PC-3 (cell line): ENCODE measurements around the gene BAIAP2. TPM values are rescaled to one million over a fixed set of nuclear protein-coding genes. Genes with fewer than 3 reads are reported as not detected.

Source experiments
- ATAC-seq: fragments of 200-7000 bp; cut with Tn5 transposase; 2 replicates; pipeline ENCODE4 v1.9.1; 2020; ENCODE audit warnings: mild to moderate bottlenecking, moderate library complexity
- BruUV-seq: library from RNA; stranded (reverse); fragments of 400-500 nt; replicated peaks from 2 replicates; lab custom pipeline; 2021; lab: Mats Ljungman, UMichigan
- CTCF ChIA-PET: fragments of 300-600 bp; sonication (Branson Sonifier 250); formaldehyde crosslinking; loops from one replicate; lab custom pipeline; 2022; ENCODE audit warnings: antibody characterized with exemption; lab: Charles Lee
- POLR2A ChIA-PET: fragments of 300-600 bp; sonication (Branson Sonifier 250); formaldehyde crosslinking; loops from one replicate; lab custom pipeline; 2022; ENCODE audit warnings: antibody characterized with exemption; ENCODE audit not compliant: unreplicated experiment; lab: Charles Lee
- DNase-seq: peaks from one replicate; pipeline ENCODE4 v3.0.0-alpha.2; 2015
- H2AFZ ChIP-seq: fragments of 300-600 bp; sonication (generic); 2 replicates; pipeline ENCODE4 v1.6.0; 2016; ENCODE audit warnings: antibody characterized with exemption, low read length
- H3F3A ChIP-seq: fragments of 300-600 bp; sonication (generic); one replicate; pipeline ENCODE4 v1.6.0; 2017; ENCODE audit warnings: antibody characterized with exemption, low read length, control low read depth, mild to moderate bottlenecking; ENCODE audit not compliant: unreplicated experiment
- H3K27ac ChIP-seq: fragments of 300-600 bp; sonication (generic); 2 replicates; pipeline ENCODE4 v1.5.1; 2016; ENCODE audit warnings: mild to moderate bottlenecking, low read length
- H3K27me3 ChIP-seq: fragments of 300-600 bp; sonication (generic); 2 replicates; pipeline ENCODE4 v1.6.1; 2016; ENCODE audit warnings: low read length, mixed read lengths
- H3K36me3 ChIP-seq: fragments of 300-600 bp; sonication (generic); 2 replicates; pipeline ENCODE4 v1.6.1; 2016; ENCODE audit warnings: low read depth, mixed run types, low read length, mixed read lengths
- H3K4me1 ChIP-seq: fragments of 300-600 bp; sonication (generic); 2 replicates; pipeline ENCODE4 v1.5.1; 2016; ENCODE audit warnings: low read length; ENCODE audit not compliant: insufficient read depth
- H3K4me2 ChIP-seq: fragments of 300-600 bp; sonication (generic); 2 replicates; pipeline ENCODE4 v1.6.0; 2016; ENCODE audit warnings: low read length
- H3K4me3 ChIP-seq: fragments of 300-600 bp; sonication (generic); 2 replicates; pipeline ENCODE4 v1.5.1; 2016; ENCODE audit warnings: mild to moderate bottlenecking, low read length, mixed read lengths
- H3K79me2 ChIP-seq: fragments of 300-600 bp; sonication (generic); 2 replicates; pipeline ENCODE4 v1.6.1; 2017; ENCODE audit warnings: low read length, mixed read lengths
- H3K9ac ChIP-seq: fragments of 300-600 bp; sonication (generic); 2 replicates; pipeline ENCODE4 v1.6.0; 2016; ENCODE audit warnings: mild to moderate bottlenecking, low read length
- H3K9me2 ChIP-seq: fragments of 300-600 bp; sonication (generic); replicated peaks from 2 replicates; pipeline ENCODE4 v1.6.1; 2016; ENCODE audit warnings: mixed run types, low read length, mixed read lengths
- H3K9me3 ChIP-seq: fragments of 300-600 bp; sonication (generic); 2 replicates; pipeline ENCODE4 v1.6.1; 2016; ENCODE audit warnings: low read length, mixed read lengths
- H4K20me1 ChIP-seq: fragments of 300-600 bp; sonication (generic); 2 replicates; pipeline ENCODE4 v1.6.1; 2016; ENCODE audit warnings: low read length, mixed read lengths
- EZH2 ChIP-seq: fragments of 300-600 bp; sonication (generic); IDR thresholded peaks from one replicate; pipeline ENCODE4 v1.6.1; 2017; ENCODE audit warnings: antibody characterized with exemption, mild to moderate bottlenecking, low read length; ENCODE audit not compliant: unreplicated experiment
- EZH2phosphoT487 ChIP-seq: fragments of 300-600 bp; sonication (generic); IDR thresholded peaks from 2 replicates; pipeline ENCODE4 v1.6.1; 2018; ENCODE audit warnings: mild to moderate bottlenecking, antibody characterized with exemption, low read length, borderline replicate concordance
- intact Hi-C: fragments of 100-400 bp; cut with micrococcal nuclease; formaldehyde crosslinking; loops from 2 replicates; pipeline ENCODE4 v1.9.0; 2023
- total RNA-seq: library from RNA; depleted of rRNA; stranded (reverse); fragments of >200 nt; gene quantifications from 2 replicates; pipeline ENCODE4 v1.2.3, GENCODE V29; 2014
- TF ChIP-seq, protein P1 (sequence below): fragments of 300-600 bp; sonication (generic); conservative IDR thresholded peaks from 2 replicates; pipeline ENCODE4 v1.5.1; 2017; ENCODE audit warnings: antibody characterized with exemption, low read depth, mild to moderate bottlenecking, low read length

BAIAP2 gene
- total RNA-seq, 1 experiment from 2014 or later: 56.9 TPM

DNA sequence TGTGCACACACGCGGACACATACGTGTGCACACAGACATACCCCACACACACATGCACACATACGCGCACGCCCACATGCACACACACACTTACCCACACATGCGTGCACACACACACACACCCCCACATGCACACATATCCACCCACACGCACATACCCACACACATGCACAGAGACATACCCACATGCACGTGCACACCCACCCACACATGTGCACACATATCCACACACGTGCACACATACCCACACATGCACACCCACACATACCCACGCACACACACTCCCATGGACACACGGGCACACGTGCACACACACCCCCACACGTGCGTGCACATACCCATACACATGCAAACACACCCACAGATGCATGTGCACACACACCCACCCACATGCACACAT is 103.1 kb downstream of the BAIAP2 start:
- H3K4me1 ChIP-seq: no peaks in the 10 kb centered on the region
- ChIA-PET CTCF (no interaction called here), POLR2A (no interaction called here)
- no peaks in the 10 kb centered on the region for H3K9me2 ChIP-seq
- H2AFZ ChIP-seq: no peak overlapping the region
- TF ChIP-seq EZH2phosphoT487 (no peak), EZH2 (no peak)
- TF ChIP-seq, protein P1, sequence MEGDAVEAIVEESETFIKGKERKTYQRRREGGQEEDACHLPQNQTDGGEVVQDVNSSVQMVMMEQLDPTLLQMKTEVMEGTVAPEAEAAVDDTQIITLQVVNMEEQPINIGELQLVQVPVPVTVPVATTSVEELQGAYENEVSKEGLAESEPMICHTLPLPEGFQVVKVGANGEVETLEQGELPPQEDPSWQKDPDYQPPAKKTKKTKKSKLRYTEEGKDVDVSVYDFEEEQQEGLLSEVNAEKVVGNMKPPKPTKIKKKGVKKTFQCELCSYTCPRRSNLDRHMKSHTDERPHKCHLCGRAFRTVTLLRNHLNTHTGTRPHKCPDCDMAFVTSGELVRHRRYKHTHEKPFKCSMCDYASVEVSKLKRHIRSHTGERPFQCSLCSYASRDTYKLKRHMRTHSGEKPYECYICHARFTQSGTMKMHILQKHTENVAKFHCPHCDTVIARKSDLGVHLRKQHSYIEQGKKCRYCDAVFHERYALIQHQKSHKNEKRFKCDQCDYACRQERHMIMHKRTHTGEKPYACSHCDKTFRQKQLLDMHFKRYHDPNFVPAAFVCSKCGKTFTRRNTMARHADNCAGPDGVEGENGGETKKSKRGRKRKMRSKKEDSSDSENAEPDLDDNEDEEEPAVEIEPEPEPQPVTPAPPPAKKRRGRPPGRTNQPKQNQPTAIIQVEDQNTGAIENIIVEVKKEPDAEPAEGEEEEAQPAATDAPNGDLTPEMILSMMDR: no peak
- no peaks in the 10 kb centered on the region for H3F3A ChIP-seq
- H4K20me1 ChIP-seq: no peaks in the 10 kb centered on the region
- intact Hi-C loops: no loop called here
- H3K9me3 ChIP-seq: no peaks in the 10 kb centered on the region
- H3K4me3 ChIP-seq: no peak overlapping the region
- no peaks in the 10 kb centered on the region for H3K27me3 ChIP-seq
- BruUV-seq: no TSS peak
- H3K4me2 ChIP-seq: no peak overlapping the region
- no peaks in the 10 kb centered on the region for H3K36me3 ChIP-seq
- no peak overlapping the region for H3K27ac ChIP-seq
- no peaks in the 10 kb centered on the region for H3K79me2 ChIP-seq
- DNase-seq (no peak), ATAC-seq (no peak)
- no peak overlapping the region for H3K9ac ChIP-seq

GRCh38 chr17:81138500-81138899 is 103.5 kb downstream of the BAIAP2 start:
- ATAC-seq: no peak

DNA sequence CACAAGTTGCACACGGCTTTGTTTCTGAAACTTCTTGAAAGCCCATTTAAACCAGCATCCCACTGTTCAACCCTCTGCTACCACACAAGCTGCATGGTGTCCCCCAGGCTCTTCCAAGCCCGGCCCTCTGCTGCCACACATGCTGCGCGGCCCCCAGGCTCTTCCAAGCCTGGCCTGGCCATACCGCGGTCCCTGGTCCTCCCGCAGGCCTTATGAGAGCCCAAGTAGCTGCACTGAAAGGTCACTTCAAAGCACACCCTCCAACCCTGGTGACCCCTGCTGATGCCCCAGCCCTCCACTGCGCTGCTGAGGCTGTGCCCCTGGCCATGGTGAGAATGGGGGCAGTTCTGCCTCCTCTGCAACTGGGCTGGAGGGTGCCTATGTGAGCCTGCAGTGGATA is 104.5 kb downstream of the BAIAP2 start:
- ATAC-seq (no peak), DNase-seq (no peak)
- no peaks in the 10 kb centered on the region for H3F3A ChIP-seq
- H3K4me2 ChIP-seq: no peak overlapping the region
- no peaks in the 10 kb centered on the region for H3K4me1 ChIP-seq
- ChIA-PET CTCF (no interaction called here), POLR2A (no interaction called here)
- H3K9ac ChIP-seq: no peak overlapping the region
- H3K27ac ChIP-seq: no peak overlapping the region
- no peaks in the 10 kb centered on the region for H3K9me2 ChIP-seq
- H2AFZ ChIP-seq: no peak overlapping the region
- BruUV-seq: no TSS peak
- H4K20me1 ChIP-seq: no peaks in the 10 kb centered on the region
- TF ChIP-seq EZH2: no peak
- no peak for TF ChIP-seq EZH2phosphoT487
- TF ChIP-seq, protein P1: no peak
- no peak overlapping the region for H3K4me3 ChIP-seq
- no peaks in the 10 kb centered on the region for H3K79me2 ChIP-seq
- no peaks in the 10 kb centered on the region for H3K27me3 ChIP-seq
- no peaks in the 10 kb centered on the region for H3K9me3 ChIP-seq
- H3K36me3 ChIP-seq: no peaks in the 10 kb centered on the region
- intact Hi-C loops: no loop called here

More at GRCh38 chr17:81138500-81138899, 103.5 kb downstream of the BAIAP2 start:
- H3K4me2 ChIP-seq: no peak overlapping the region
- H3K4me1 ChIP-seq: no peaks in the 10 kb centered on the region
- intact Hi-C loops: no loop called here
- no peaks in the 10 kb centered on the region for H3F3A ChIP-seq
- BruUV-seq: no TSS peak
- DNase-seq: no peak
- no peak overlapping the region for H3K27ac ChIP-seq
- H3K36me3 ChIP-seq: no peaks in the 10 kb centered on the region
- H3K27me3 ChIP-seq: no peaks in the 10 kb centered on the region
- no peaks in the 10 kb centered on the region for H3K79me2 ChIP-seq
- H3K9ac ChIP-seq: no peak overlapping the region
- no peaks in the 10 kb centered on the region for H3K9me2 ChIP-seq
- no peak overlapping the region for H3K4me3 ChIP-seq
- no peak overlapping the region for H2AFZ ChIP-seq
- no peak for TF ChIP-seq EZH2phosphoT487
- TF ChIP-seq, protein P1: no peak
- TF ChIP-seq EZH2: no peak
- H3K9me3 ChIP-seq: no peaks in the 10 kb centered on the region
- CTCF ChIA-PET: no interaction called here
- no peaks in the 10 kb centered on the region for H4K20me1 ChIP-seq
- POLR2A ChIA-PET: no interaction called here
